Measurements from ENCODE around the gene ADGRG4. TPM values are rescaled to one million over a fixed set of nuclear protein-coding genes. Genes with fewer than 3 reads are reported as not detected.

The ADGRG4 gene
- total and polyA plus RNA-seq, 4 donors = under 0.01 TPM; not detected in 3

DNA sequence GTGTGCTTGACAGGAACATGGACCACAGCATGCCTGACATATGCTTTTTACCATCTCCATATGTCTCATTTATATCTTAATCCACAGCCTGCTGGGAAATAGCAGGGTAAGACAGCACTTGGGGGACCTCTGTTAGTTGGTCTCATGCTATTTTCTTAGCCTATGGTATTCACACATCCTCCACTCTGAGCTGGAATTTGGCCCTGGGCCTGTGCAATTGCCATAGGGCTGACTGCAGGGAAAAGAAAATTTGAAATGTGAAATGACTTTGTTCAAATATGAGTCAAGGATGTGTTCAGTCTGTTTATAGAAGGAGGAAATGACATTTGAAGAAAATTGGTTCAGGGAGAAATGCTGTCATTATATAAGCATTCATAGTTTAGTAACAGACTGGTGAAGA lies 40.0 kb upstream of the ADGRG4 start:
- Histone ChIP-seq H3K4me3 (ENCODE audit: low read depth in 1 of 3, low read length in 3 of 3) (no peak overlapping the region), H3K36me3 (ENCODE audit: control insufficient read depth in 4 of 4, insufficient read depth in 3 of 4, low read depth in 1 of 4, low read length in 3 of 4) (no peaks in the 10 kb centered on the region), H3K27me3 (ENCODE audit: control insufficient read depth in 4 of 4, insufficient read depth in 4 of 4, low read length in 3 of 4) (no peaks in the 10 kb centered on the region), H3K27ac (ENCODE audit: low read depth in 1 of 2, low read length in 2 of 2) (no peak overlapping the region), H3K9ac (ENCODE audit: low read depth in 1 of 2, low read length in 2 of 2) (no peak overlapping the region), H3K4me1 (ENCODE audit: control insufficient read depth in 4 of 4, insufficient read depth in 4 of 4, low read length in 3 of 4) (peaks cover 0 to 5% (median 2%) of the 10 kb centered on the region in 4 donors), H3K9me3 (ENCODE audit: control insufficient read depth in 4 of 4, low read length in 3 of 4) (no peaks in the 10 kb centered on the region)
- TF ChIP-seq, protein P1, sequence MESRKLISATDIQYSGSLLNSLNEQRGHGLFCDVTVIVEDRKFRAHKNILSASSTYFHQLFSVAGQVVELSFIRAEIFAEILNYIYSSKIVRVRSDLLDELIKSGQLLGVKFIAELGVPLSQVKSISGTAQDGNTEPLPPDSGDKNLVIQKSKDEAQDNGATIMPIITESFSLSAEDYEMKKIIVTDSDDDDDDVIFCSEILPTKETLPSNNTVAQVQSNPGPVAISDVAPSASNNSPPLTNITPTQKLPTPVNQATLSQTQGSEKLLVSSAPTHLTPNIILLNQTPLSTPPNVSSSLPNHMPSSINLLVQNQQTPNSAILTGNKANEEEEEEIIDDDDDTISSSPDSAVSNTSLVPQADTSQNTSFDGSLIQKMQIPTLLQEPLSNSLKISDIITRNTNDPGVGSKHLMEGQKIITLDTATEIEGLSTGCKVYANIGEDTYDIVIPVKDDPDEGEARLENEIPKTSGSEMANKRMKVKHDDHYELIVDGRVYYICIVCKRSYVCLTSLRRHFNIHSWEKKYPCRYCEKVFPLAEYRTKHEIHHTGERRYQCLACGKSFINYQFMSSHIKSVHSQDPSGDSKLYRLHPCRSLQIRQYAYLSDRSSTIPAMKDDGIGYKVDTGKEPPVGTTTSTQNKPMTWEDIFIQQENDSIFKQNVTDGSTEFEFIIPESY (IDR thresholded peaks at IDR 0.05) = no peak
- no peak for TF ChIP-seq YY1 (IDR thresholded peaks at IDR 0.05)
- TF ChIP-seq, protein P2, sequence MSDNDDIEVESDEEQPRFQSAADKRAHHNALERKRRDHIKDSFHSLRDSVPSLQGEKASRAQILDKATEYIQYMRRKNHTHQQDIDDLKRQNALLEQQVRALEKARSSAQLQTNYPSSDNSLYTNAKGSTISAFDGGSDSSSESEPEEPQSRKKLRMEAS (IDR thresholded peaks at IDR 0.05) = no peak
- TF ChIP-seq RAD21 (IDR thresholded peaks at IDR 0.05) = no peak
- TF ChIP-seq RXRA (IDR thresholded peaks at IDR 0.05) = no peak
- TF ChIP-seq GABPA (IDR thresholded peaks at IDR 0.05 in 1 of 2, conservative IDR thresholded peaks at IDR 0.05 in 1 of 2) = no peak
- no peak for TF ChIP-seq TAF1 (conservative IDR thresholded peaks at IDR 0.05)
- TF ChIP-seq SP1 (IDR thresholded peaks at IDR 0.05) = no peak
- DNase-seq (ENCODE audit: low spot score) = no peak

DNA sequence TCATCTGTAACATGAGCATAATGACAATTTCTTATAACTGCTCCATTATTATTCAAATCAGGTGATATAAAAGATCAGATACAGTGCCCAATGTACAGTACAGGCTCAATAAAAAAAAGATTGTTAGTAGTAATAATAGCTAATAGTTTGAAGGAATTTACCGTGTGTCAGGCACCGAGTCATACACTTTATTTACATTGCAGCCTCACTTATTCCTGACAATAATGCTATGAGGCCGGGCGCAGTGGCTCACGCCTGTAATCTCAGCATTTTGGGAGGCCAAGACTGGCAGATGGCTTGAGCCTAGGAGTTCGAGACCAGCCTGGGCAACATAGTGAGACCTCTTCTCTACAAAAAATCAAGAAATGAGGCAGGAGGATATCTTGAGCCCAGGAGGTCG lies 39.4 kb upstream of the ADGRG4 start:
- no peak for DNase-seq (ENCODE audit: low spot score)
- no peaks in the 10 kb centered on the region for H3K36me3 ChIP-seq (ENCODE audit: control insufficient read depth in 4 of 4, insufficient read depth in 3 of 4, low read depth in 1 of 4, low read length in 3 of 4)
- H3K9me3 ChIP-seq (ENCODE audit: control insufficient read depth in 4 of 4, low read length in 3 of 4) = no peaks in the 10 kb centered on the region
- no peak overlapping the region for H3K4me3 ChIP-seq (ENCODE audit: low read depth in 1 of 3, low read length in 3 of 3)
- no peak overlapping the region for H3K9ac ChIP-seq (ENCODE audit: low read depth in 1 of 2, low read length in 2 of 2)
- no peaks in the 10 kb centered on the region for H3K27me3 ChIP-seq (ENCODE audit: control insufficient read depth in 4 of 4, insufficient read depth in 4 of 4, low read length in 3 of 4)
- WGBS = 95% methylated on average over 7 of the region's 7 CpGs
- TF ChIP-seq EGR1 (IDR thresholded peaks at IDR 0.05; ENCODE audit: low read depth in 2 of 2) = no peak
- no peak for TF ChIP-seq FOXA2 (IDR thresholded peaks at IDR 0.05)
- TF ChIP-seq, protein P3, sequence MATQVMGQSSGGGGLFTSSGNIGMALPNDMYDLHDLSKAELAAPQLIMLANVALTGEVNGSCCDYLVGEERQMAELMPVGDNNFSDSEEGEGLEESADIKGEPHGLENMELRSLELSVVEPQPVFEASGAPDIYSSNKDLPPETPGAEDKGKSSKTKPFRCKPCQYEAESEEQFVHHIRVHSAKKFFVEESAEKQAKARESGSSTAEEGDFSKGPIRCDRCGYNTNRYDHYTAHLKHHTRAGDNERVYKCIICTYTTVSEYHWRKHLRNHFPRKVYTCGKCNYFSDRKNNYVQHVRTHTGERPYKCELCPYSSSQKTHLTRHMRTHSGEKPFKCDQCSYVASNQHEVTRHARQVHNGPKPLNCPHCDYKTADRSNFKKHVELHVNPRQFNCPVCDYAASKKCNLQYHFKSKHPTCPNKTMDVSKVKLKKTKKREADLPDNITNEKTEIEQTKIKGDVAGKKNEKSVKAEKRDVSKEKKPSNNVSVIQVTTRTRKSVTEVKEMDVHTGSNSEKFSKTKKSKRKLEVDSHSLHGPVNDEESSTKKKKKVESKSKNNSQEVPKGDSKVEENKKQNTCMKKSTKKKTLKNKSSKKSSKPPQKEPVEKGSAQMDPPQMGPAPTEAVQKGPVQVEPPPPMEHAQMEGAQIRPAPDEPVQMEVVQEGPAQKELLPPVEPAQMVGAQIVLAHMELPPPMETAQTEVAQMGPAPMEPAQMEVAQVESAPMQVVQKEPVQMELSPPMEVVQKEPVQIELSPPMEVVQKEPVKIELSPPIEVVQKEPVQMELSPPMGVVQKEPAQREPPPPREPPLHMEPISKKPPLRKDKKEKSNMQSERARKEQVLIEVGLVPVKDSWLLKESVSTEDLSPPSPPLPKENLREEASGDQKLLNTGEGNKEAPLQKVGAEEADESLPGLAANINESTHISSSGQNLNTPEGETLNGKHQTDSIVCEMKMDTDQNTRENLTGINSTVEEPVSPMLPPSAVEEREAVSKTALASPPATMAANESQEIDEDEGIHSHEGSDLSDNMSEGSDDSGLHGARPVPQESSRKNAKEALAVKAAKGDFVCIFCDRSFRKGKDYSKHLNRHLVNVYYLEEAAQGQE (IDR thresholded peaks at IDR 0.05) = no peak
- H3K27ac ChIP-seq (ENCODE audit: low read depth in 1 of 2, low read length in 2 of 2) = no peak overlapping the region
- peaks cover 0 to 5% (median 2%) of the 10 kb centered on the region in 4 donors for H3K4me1 ChIP-seq (ENCODE audit: control insufficient read depth in 4 of 4, insufficient read depth in 4 of 4, low read length in 3 of 4)

DNA sequence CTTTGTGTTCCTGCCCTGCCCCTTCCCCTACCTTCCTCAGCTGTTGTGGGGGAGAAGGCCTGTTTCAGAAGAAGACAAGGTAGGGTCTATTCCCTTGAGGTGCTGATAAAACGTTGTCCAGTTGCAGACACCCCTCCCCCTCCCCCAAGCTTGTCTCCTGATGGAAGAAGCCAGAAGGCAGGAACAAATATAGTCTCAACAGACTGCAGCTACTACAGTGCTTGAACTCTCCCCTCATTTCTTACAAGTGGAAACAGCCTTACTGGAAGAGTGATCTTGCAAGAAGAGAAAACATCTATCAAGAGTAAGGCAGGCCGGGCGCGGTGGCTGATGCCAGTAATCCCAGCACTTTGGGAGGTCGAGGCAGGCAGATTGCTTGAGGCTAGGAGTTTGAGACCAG lies 38.5 kb upstream of the ADGRG4 start:
- no peak overlapping the region for H3K9ac ChIP-seq (ENCODE audit: low read depth in 1 of 2, low read length in 2 of 2)
- WGBS = 84% methylated on average over 5 of the region's 5 CpGs

More for the DNA sequence above, 38.5 kb upstream of the ADGRG4 start:
- Histone ChIP-seq H3K9me3 (ENCODE audit: control insufficient read depth in 4 of 4, low read length in 3 of 4) (no peaks in the 10 kb centered on the region), H3K4me1 (ENCODE audit: control insufficient read depth in 4 of 4, insufficient read depth in 4 of 4, low read length in 3 of 4) (peaks cover 0 to 5% (median 2%) of the 10 kb centered on the region in 4 donors), H3K4me3 (ENCODE audit: low read depth in 1 of 3, low read length in 3 of 3) (no peak overlapping the region), H3K27ac (ENCODE audit: low read depth in 1 of 2, low read length in 2 of 2) (no peak overlapping the region), H3K27me3 (ENCODE audit: control insufficient read depth in 4 of 4, insufficient read depth in 4 of 4, low read length in 3 of 4) (no peaks in the 10 kb centered on the region), H3K36me3 (ENCODE audit: control insufficient read depth in 4 of 4, insufficient read depth in 3 of 4, low read depth in 1 of 4, low read length in 3 of 4) (no peaks in the 10 kb centered on the region)
- TF ChIP-seq RAD21 (IDR thresholded peaks at IDR 0.05) = no peak
- TF ChIP-seq FOXA1 (IDR thresholded peaks at IDR 0.05) = no peak
- TF ChIP-seq, protein P3 (IDR thresholded peaks at IDR 0.05) = no peak
- TF ChIP-seq, protein P1 (IDR thresholded peaks at IDR 0.05) = no peak
- TF ChIP-seq FOXA2 (IDR thresholded peaks at IDR 0.05) = no peak
- no peak for DNase-seq (ENCODE audit: low spot score)
